ENCODE measurements around the gene MAGI2.
"Not testable (repeated sequence)": the region's sequence is repeated elsewhere in the genome, so short reads cannot be mapped to it uniquely, and the experiment has no call there.

Gene MAGI2

GRCh38 chr7:79050603-79051002, 402.9 kb downstream of the MAGI2 start:
- Histone ChIP-seq H3K4me1 (ENCODE audit: control insufficient read depth in 1 of 2, insufficient read depth in 1 of 2, low read depth in 1 of 2, low read length in 1 of 2) (no peaks in the 10 kb centered on the region), H3K9me3 (no peaks in the 10 kb centered on the region), H3K27me3 (no peaks in the 10 kb centered on the region), H3K27ac (no peak overlapping the region), H3K36me3 (no peaks in the 10 kb centered on the region), H3K4me3 (ENCODE audit: low read depth in 1 of 2, low read length in 1 of 2) (no peak overlapping the region)
- no peak for TF ChIP-seq CTCF (IDR thresholded peaks at IDR 0.05)

- H3K36me3 ChIP-seq: no peaks in the 10 kb centered on the region
- H3K27me3 ChIP-seq: no peaks in the 10 kb centered on the region
- no peak overlapping the region for H3K27ac ChIP-seq
- no peak overlapping the region for H3K4me3 ChIP-seq (ENCODE audit: low read depth in 1 of 2, low read length in 1 of 2)
- no peaks in the 10 kb centered on the region for H3K4me1 ChIP-seq (ENCODE audit: control insufficient read depth in 1 of 2, insufficient read depth in 1 of 2, low read depth in 1 of 2, low read length in 1 of 2)
- no peaks in the 10 kb centered on the region for H3K9me3 ChIP-seq
- no peak for TF ChIP-seq CTCF (IDR thresholded peaks at IDR 0.05)
These were observed 407.4 kb downstream of the MAGI2 start for GRCh38 chr7:79046061-79046460.

- TF ChIP-seq CTCF (IDR thresholded peaks at IDR 0.05): no peak
- Histone ChIP-seq H3K27ac (no peak overlapping the region), H3K9me3 (no peaks in the 10 kb centered on the region), H3K27me3 (no peaks in the 10 kb centered on the region), H3K4me3 (ENCODE audit: low read depth in 1 of 2, low read length in 1 of 2) (no peak overlapping the region), H3K36me3 (no peaks in the 10 kb centered on the region), H3K4me1 (ENCODE audit: control insufficient read depth in 1 of 2, insufficient read depth in 1 of 2, low read depth in 1 of 2, low read length in 1 of 2) (no peaks in the 10 kb centered on the region)
These were observed 416.5 kb downstream of the MAGI2 start for GRCh38 chr7:79037001-79037400.

- TF ChIP-seq CTCF (IDR thresholded peaks at IDR 0.05): no peak
- no peak overlapping the region for H3K27ac ChIP-seq
- no peaks in the 10 kb centered on the region for H3K36me3 ChIP-seq
- H3K9me3 ChIP-seq: no peaks in the 10 kb centered on the region
- H3K4me3 ChIP-seq (ENCODE audit: low read depth in 1 of 2, low read length in 1 of 2): no peak overlapping the region
- H3K4me1 ChIP-seq (ENCODE audit: control insufficient read depth in 1 of 2, insufficient read depth in 1 of 2, low read depth in 1 of 2, low read length in 1 of 2): no peaks in the 10 kb centered on the region
- H3K27me3 ChIP-seq: no peaks in the 10 kb centered on the region
These were observed 417.1 kb downstream of the MAGI2 start for GRCh38 chr7:79036356-79036755.

GRCh38 chr7:79035858-79036257, 417.6 kb downstream of the MAGI2 start:
- Histone ChIP-seq H3K27ac (no peak overlapping the region), H3K36me3 (no peaks in the 10 kb centered on the region), H3K9me3 (no peaks in the 10 kb centered on the region), H3K4me1 (ENCODE audit: control insufficient read depth in 1 of 2, insufficient read depth in 1 of 2, low read depth in 1 of 2, low read length in 1 of 2) (no peaks in the 10 kb centered on the region), H3K4me3 (ENCODE audit: low read depth in 1 of 2, low read length in 1 of 2) (no peak overlapping the region), H3K27me3 (no peaks in the 10 kb centered on the region)
- no peak for TF ChIP-seq CTCF (IDR thresholded peaks at IDR 0.05)

- no peaks in the 10 kb centered on the region for H3K9me3 ChIP-seq
- no peaks in the 10 kb centered on the region for H3K27me3 ChIP-seq
- no peak overlapping the region for H3K4me3 ChIP-seq (ENCODE audit: low read depth in 1 of 2, low read length in 1 of 2)
- no peaks in the 10 kb centered on the region for H3K4me1 ChIP-seq (ENCODE audit: control insufficient read depth in 1 of 2, insufficient read depth in 1 of 2, low read depth in 1 of 2, low read length in 1 of 2)
- no peaks in the 10 kb centered on the region for H3K36me3 ChIP-seq
- TF ChIP-seq CTCF (IDR thresholded peaks at IDR 0.05): no peak
- no peak overlapping the region for H3K27ac ChIP-seq
These were observed 418.7 kb downstream of the MAGI2 start for GRCh38 chr7:79034730-79035129.

GRCh38 chr7:79019711-79020110, 433.8 kb downstream of the MAGI2 start:
- not testable (repeated sequence) for H3K36me3 ChIP-seq; H3K9me3 ChIP-seq; H3K27ac ChIP-seq; H3K4me1 ChIP-seq (ENCODE audit: control insufficient read depth in 1 of 2, insufficient read depth in 1 of 2, low read depth in 1 of 2, low read length in 1 of 2); H3K4me3 ChIP-seq (ENCODE audit: low read depth in 1 of 2, low read length in 1 of 2); H3K27me3 ChIP-seq

Data from neutrophil (primary cell).